Right hindlimb (tissue), 1 donor: Measurements from ENCODE around the gene IVL.

ENCODE experiments used
- DNase-seq: peaks from one replicate; pipeline ENCODE4 v3.0.0-alpha.2; 2018

IVL gene

DNA sequence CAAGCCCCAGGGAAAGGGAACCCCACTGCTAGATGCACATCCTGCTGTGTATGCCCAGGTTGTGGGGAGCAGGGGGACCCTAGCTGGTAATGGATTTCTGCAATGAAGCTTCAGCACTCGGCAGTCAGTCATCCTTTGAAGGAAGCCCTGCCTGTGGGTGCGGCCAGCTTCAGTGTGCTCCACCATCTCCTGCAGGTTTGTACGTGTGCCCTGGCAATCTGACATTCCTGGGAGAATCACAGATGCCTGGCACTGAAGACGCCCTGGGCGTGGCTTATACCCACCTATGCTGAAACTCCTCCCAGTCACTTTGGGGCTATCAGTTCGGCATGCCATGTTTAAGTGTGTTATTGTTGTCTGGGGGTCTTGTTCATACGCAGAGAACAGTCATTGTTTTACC lies 45.4 kb downstream of the IVL start:
- no peak for DNase-seq

DNA sequence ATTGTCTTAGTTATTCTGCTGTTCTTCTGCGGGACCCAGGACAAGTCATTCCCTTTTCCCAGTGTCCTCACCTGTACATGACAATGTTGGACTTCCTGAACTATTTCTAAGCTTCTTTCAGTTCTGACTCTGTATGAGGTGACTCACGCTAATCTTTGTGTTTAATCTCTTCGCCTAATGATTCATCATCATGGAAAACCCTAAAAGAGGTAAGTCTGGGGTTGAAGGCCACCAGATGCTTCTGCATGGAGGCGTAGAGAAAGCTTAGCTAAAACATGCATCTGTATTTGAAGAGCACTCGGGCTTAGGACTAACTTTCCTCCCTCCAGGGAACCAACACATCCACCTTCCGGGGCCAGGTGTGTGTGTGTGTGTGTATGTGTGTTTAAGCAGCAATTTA lies 46.1 kb downstream of the IVL start:
- no peak for DNase-seq

DNA sequence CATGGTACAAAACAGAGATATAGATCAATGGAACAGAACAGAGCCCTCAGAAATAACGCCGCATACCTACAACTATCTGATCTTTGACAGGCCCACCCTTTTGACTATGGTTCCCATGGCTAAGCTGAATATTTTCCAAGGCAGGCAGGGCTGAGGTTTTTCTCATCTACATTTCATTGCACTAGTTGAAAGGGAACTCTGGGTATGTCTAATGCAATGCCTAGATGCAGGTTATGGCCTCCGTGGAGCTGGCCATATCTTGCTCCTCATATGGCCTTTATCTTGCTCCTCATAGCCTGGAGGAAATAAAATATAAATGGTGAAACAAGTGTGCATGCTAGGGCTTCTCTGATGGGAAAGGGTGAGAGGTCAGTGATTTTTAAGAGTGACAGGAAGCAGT lies 49.2 kb downstream of the IVL start:
- DNase-seq, result no peak

DNA sequence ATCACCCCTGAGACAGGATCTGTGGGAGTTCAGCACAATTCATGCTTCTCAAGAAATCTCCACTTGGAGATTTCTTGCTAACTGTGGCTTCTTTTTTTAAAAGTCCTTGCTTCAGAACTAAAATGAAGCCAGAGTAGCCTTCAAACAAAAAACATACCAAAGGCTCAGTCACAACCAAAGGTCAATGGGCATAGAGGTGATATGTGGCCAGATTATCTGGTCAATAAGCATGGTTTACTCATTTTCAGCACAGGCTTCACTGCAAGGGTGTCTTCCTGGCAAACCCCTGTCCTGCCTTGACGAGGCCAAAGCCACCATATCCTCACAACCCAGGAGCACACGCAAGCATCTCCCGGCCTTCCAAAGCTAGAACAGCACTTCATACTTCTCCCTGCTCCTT lies 50.9 kb downstream of the IVL start:
- no peak for DNase-seq

DNA sequence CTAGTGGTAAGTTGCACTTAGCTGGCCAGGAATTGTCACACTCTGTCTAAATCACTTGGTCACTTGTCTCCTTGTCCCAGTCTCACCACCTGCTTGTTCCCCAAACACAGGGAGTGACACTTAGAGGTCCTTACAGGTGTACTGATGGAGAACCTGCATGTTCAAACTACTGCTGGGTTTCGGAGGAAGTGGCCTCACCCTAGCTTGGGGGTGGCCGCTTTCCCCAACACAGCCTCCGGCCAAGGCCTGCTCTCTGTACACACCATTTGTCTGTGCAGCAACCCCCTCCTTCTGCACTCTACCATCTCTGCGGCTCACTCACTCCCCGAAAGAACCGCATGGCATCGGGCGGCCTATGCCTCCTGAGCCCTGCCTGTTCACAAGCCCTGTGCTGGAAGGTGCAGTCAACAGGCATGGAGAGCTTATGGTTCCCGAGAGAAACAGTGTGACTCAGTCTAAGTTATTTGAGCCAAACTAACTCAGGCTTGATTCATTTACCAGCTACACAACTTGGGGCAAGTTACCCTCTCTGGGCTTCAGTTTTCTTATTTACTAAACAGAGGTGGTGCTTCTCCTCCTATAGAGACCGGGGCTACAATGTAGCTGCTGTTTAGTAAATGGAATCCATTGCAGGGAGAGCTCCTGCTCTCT lies 51.6 kb downstream of the IVL start:
- no peak for DNase-seq

DNA sequence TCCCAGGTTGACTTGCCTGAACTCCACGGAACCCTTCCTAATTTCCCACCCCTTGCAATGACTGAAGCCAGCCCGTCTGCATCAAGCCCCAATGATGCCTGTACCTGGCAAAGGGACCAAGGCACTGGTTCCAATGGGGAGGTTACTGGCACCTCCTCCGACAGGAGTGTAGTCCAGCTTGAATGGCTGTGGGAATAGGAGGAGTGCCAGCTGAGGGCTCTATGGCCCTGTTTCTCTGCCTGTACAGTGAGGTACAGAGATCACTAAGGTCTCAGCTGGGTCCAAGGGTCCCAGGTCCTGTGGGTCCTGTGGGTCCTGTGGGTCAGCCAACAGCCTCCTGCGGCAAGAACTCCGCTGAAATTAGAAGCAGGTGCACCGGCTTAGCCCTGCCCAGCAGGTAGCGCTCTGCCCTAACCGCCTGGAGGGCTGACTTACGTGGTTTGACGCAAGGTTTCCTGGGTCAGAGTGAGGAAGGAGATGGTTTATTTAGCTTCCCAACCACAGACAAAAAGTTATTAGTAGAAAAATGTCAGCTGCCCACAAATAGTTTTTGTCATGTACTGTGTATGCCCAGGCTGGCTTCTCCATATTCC lies 52.2 kb downstream of the IVL start:
- no peak for DNase-seq
